ENCODE measurements around the gene CEMIP.

DNA sequence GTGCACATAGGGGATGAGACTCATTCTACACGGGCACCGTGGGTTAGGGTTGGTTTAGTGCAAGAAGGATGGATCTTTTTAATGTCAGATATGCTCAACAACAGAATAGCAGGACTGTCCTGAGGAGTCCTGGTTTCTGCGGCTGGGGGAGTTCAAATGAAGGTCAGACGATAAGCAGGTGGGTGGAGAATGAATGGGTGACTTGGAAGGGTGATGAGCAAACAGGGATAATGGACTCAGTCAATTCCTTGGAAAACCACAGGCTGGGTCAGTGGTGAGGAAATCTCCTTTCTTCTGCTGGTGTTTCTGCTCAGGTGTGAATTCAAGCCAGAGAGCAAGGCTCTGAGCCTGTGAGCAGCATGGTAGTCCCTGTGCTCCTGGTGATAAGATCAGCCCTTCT lies 150.5 kb downstream of the CEMIP start:
- TF ChIP-seq, protein P1, sequence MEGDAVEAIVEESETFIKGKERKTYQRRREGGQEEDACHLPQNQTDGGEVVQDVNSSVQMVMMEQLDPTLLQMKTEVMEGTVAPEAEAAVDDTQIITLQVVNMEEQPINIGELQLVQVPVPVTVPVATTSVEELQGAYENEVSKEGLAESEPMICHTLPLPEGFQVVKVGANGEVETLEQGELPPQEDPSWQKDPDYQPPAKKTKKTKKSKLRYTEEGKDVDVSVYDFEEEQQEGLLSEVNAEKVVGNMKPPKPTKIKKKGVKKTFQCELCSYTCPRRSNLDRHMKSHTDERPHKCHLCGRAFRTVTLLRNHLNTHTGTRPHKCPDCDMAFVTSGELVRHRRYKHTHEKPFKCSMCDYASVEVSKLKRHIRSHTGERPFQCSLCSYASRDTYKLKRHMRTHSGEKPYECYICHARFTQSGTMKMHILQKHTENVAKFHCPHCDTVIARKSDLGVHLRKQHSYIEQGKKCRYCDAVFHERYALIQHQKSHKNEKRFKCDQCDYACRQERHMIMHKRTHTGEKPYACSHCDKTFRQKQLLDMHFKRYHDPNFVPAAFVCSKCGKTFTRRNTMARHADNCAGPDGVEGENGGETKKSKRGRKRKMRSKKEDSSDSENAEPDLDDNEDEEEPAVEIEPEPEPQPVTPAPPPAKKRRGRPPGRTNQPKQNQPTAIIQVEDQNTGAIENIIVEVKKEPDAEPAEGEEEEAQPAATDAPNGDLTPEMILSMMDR (IDR thresholded peaks at IDR 0.05; ENCODE audit: control extremely low read depth in 1 of 3, insufficient read depth in 1 of 3, low read depth in 1 of 3, low read length in 3 of 3): no peak
- TF ChIP-seq POLR2AphosphoS5 (IDR thresholded peaks at IDR 0.05; ENCODE audit: low read depth, low read length) (no peak), RFX5 (IDR thresholded peaks at IDR 0.05; ENCODE audit: borderline replicate concordance, low read depth, low read length) (no peak)
